ENCODE data around the gene HOXB6.

Gene HOXB6

GRCh38 chr17:48634493-48635208 lies 29.9 kb upstream of the HOXB6 start:
- DNase-seq = no peak

DNA sequence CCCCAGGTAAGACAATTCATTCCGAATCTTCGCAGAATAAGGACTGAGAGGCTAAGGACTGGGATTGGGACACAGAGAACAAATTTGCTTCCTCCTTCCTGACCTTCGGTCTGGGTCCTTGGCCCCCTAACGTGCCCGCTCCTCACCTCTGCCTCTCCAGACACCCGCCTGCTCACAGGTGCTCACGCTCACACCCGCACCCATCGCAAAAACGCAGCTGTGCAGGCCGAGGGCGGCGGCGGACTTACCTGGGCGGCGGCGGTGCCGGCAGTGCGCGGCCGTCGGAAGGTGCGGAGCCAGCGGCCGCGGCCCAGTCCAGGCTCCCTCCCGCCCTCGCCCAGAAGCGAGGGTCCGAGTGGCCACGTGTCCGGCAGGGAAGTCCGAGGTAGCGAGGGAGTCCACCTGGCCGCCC lies 28.5 kb upstream of the HOXB6 start:
- no peak for DNase-seq

DNA sequence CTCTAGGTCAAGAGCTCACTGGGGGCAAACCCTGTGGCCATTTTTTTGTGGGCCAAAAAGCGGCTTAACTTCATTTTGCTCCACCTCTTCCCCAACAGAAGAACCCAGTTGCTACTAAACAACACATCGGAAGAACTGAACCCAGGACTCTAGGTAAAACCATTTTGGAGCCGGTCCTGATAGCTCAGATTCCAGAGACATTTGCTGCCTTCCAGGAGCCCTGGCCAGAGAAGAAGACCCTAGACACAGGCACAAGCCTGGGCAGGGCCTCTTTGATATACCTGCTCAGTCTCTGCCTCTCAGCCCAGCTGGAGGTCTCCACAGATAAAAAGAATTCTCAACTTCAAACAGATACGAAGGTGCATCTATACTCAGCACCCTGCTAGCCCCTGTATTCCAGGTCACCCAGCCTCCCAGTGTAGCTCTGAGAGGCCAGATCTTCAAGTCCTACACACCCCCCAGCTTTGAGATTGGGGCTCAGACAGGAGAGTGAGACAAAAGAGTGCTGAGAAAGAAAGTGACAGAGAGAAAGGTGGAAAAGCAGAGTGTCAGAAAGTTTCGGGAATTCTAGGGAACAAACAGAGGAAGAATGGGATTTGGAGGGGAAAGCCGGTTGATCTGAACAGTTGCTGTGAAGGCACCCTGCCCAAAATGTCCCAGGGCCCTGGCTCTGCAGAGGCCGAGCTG lies 27.9 kb upstream of the HOXB6 start:
- DNase-seq = no peak

DNA sequence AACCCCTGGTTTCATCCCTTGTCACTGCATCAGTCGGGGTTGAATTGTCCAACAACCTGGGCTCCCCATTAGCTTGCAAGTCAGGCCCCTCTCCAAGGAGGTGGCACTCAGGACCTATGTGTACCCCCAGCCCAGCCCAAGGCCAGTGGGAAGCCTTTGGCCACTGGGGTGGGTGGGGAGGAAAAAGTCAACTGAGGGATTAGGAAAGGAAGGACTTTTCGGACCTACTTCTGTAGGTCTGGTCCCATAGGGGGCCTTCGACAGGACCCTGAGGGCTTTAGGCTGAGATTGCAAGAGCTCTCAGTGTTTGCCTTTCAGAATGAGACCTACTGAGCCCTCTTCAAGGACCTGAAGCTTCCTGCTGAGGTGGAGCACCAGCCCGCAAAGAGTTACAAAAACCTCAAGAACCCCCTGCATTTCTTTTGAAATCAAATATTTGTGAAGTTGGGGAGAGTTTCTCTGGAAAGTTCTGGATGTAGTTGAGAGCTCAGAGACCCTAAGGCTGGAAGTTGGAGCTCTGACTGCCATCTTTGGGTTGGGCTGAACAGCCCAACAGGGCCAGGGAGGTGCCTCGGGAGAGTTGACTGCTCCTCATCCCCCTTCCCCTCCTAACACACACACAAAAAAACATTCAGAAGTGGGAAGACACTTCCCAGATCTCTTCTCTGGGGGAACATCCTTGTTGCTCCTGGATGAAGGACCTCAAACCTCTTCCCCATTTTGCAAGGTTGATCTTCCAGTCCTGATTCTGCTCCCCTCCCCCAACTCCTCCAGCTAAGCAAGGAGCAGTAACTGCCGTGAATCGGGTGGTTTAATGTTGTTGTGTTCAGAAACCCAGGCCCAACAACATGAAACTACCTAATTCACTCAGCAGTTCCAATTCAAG lies 27.1 kb upstream of the HOXB6 start:
- no peak for DNase-seq

- no peak for DNase-seq
Observed at GRCh38 chr17:48630925-48631692, 26.3 kb upstream of the HOXB6 start.

GRCh38 chr17:48630009-48630924 lies 25.5 kb upstream of the HOXB6 start:
- no peak for DNase-seq

- no peak for DNase-seq
Observed at GRCh38 chr17:48629411-48629759, 24.6 kb upstream of the HOXB6 start.

GRCh38 chr17:48628649-48629410 lies 24.0 kb upstream of the HOXB6 start:
- no peak for DNase-seq

GRCh38 chr17:48627623-48628521 lies 23.1 kb upstream of the HOXB6 start:
- DNase-seq = no peak

DNA sequence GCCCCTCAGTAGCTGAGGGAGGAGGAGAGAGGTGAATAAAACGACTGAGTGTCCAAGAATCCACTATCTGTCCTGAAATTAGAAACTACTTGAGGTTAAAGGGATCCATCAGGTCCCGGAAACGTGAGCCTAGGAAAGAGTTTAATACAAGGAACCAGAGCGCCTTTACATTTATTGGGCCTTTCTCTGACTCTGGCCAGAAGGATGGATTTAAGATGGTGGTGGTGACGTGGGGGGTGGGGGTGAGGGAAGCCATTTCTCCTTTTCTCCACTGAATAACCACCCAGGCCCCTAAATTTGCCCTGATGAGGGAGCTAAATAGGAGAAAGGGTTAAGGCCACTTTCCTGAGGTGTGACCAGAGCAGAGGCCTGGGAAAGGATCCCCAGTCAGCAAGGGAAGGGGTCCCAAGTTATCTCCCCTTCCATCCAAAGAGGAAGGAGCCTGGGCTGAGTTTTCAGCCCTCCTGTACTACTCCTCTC lies 22.4 kb upstream of the HOXB6 start:
- no peak for DNase-seq

GRCh38 chr17:48626245-48627117 lies 21.7 kb upstream of the HOXB6 start, which contains the start of gene HOXB9:
HOXB9 (minus strand) TSS chr17:48626358; CDS start chr17:48626269, 89 bp downstream.
- no peak for DNase-seq

DNA sequence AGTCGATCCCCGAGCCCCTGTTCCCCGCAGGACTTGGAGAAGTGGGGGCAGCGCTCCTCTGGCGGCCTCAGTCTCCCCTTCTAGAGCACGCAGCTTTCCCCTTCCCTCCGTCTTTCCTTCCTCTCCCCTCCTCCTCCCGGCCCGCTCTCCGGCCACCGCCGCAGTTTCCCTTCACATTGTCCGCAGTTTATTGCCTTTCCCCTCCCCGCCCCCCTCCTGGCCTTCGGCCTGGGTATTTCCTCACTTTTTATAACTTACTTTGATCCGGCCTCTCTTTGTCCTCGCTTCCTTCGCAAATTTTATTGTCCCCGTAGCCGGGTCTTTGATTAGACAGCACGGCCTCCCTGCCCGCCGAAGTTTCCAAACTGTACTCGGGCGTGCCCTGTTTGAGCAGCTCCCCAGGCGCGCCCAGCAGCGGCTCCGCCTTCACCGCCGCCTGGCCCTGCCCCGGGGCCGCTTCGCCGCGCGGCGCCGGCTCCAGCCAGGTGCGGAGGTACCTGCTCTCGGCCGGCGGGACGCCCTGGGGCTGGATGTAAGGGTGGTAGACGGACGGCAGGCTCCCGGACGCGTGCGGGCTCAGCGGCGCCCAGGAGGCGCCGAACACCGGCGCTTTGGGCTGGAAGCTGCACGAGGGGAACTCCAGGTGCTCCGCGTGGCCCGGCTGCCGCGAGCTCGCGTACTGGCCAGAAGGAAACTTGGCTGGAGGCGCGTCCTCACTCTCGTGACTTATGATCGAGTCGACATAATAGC lies 20.9 kb upstream of the HOXB6 start:
- DNase-seq = no peak

DNA sequence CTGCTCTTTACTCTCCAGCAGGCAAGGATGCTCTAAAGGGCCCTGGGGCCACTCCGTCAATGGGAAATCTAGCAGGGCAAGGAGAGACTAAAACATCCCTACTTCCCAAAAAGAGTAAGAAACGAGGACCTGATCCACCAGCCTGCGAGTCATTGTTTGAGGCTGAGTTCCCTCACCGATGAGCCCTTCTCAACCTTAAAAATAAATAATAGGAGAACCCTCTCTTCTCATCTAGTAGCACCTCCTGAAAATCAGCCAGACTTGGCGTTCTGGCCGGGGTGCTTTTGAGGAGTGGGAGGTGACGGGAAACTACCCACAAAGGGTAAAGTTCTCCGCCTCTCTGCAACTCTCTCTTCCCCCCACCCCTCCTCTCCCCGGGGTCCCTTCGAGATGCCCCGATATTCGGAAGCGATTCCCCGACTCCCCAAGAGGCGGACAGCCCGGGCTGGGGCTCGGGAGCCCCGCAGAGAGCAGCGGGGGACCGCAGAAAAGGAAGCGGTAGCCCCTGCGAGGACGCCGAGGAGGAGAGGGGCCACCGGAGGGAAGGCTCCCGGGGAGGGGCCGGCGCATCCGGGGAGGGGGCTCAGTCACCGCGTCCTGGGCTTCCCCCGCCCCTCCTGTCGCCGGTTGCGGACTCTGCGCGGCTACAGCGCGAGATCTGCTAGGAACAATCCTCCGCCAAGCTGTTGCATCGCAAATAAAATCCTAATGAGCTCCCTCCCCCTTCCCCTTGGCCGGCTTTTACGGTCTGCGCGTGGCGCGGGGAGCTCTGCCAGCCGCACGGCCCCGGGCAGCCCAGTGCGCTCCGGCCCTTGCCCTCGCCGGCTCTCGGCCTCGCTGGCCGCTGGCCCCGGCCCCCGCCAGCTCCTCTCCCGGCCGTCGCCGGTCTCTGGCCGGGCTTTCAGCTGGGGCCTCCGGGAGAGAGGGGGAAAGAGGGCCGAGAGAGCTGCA lies 20.0 kb upstream of the HOXB6 start:
- DNase-seq = no peak

- no peak for DNase-seq
Observed at GRCh38 chr17:48624118-48624517, 19.3 kb upstream of the HOXB6 start.

- DNase-seq = no peak
Observed at GRCh38 chr17:48623583-48623982, 18.8 kb upstream of the HOXB6 start.

- DNase-seq = no peak
Observed at GRCh38 chr17:48622857-48623256, 18.1 kb upstream of the HOXB6 start.

Measured in DMS153 (cell line).